Measurements from ENCODE around the gene TNPO2. TPM values are rescaled to one million over a fixed set of nuclear protein-coding genes. Genes with fewer than 3 reads are reported as not detected.

The TNPO2 gene
- total RNA-seq, 1 experiment from 2014 or later, result 89.5 TPM

DNA sequence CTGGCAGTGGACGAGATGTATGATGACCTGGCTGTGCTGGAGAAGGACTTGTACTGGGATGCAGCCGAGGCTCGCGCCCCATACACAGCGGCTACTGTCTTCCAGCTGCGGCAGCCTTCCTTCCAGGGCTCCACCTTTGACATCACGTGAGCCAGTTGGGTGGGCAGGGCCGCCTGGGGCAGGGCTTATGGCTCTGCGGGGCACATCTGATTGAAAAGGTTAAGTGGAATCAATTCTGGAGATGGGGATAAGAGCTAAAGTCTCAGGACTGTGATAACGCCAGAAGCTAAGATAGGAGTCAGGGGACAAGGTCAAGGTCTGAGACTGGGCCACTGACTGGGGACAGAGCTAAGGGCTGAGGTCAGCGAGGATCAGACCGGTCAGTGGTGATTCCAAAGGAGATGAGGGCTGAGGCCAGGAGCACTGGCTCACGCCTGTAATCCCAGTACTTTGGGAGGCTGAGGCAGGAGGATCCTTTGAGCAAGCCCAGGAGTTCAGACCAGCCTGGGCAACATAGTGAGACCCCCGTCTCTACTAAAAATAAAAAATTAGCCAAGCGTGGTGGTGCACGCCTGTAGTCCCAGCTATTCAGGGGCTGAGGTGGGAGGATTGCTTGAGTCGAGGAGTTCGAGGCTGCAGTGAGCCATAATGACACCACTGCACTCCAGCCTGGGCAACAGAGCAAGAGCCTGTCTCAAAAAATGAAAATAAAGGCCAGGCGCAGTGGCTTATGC, 32.6 kb upstream of the TNPO2 start:
- no peak for DNase-seq (ENCODE audit: unreplicated experiment)
- intact Hi-C loops (cut with micrococcal nuclease), result no loop called here
- ChIA-PET POLR2A (interaction anchor here (1.8 to 1.9 kb wide), 2 partner anchors 20 to 22 kb away, joined by 4 to 8 read pairs; partner anchors contain the start of genes GET3 and TRIR), CTCF (interaction anchor here (0.6 to 13.2 kb wide), 9 partner anchors 10 to 571 kb away, joined by 3 to 307 read pairs (median 5); partner anchors contain the start of genes JUNB, PRDX2, THSD8 and TNPO2)
- no peak overlapping the region for H3K27ac Mint-ChIP-seq (ENCODE audit: low read depth, unreplicated experiment)
- no peaks in the 10 kb centered on the region for H3K9me3 Mint-ChIP-seq (ENCODE audit: unreplicated experiment)
- BruUV-seq (replicated peaks), result no TSS peak
- no peak overlapping the region for H3K4me3 Mint-ChIP-seq (ENCODE audit: unreplicated experiment)
- peaks cover 6% of the 10 kb centered on the region for H3K4me1 Mint-ChIP-seq (ENCODE audit: insufficient read depth, unreplicated experiment)
- no peak for TF ChIP-seq CTCF (IDR thresholded peaks at IDR 0.05; ENCODE audit: unreplicated experiment)
- no peaks in the 10 kb centered on the region for H3K36me3 Mint-ChIP-seq (ENCODE audit: insufficient read depth, unreplicated experiment)
- H3K27me3 Mint-ChIP-seq (ENCODE audit: insufficient read depth, unreplicated experiment), result no peaks in the 10 kb centered on the region

- no peak for TF ChIP-seq CTCF (IDR thresholded peaks at IDR 0.05; ENCODE audit: unreplicated experiment)
- CTCF ChIA-PET, result interaction anchor here (0.7 to 13.2 kb wide), 10 partner anchors 10 to 95 kb away, joined by 3 to 307 read pairs (median 3); partner anchors contain the start of genes JUNB, PRDX2, THSD8 and TRIR
- H3K36me3 Mint-ChIP-seq (ENCODE audit: insufficient read depth, unreplicated experiment), result no peaks in the 10 kb centered on the region
- intact Hi-C loops (cut with micrococcal nuclease), result no loop called here
- no peak for DNase-seq (ENCODE audit: unreplicated experiment)
- POLR2A ChIA-PET, result interaction anchor here (0.6 to 1.9 kb wide), 6 partner anchors 11 to 954 kb away, joined by 3 to 4 read pairs (median 3); partner anchors contain the start of genes GET3 and TRIR
- no peaks in the 10 kb centered on the region for H3K27me3 Mint-ChIP-seq (ENCODE audit: insufficient read depth, unreplicated experiment)
- no peak overlapping the region for H3K4me3 Mint-ChIP-seq (ENCODE audit: unreplicated experiment)
- no TSS peak for BruUV-seq (replicated peaks)
- peaks cover 18% of the 10 kb centered on the region for H3K4me1 Mint-ChIP-seq (ENCODE audit: insufficient read depth, unreplicated experiment)
- H3K27ac Mint-ChIP-seq (ENCODE audit: low read depth, unreplicated experiment), result no peak overlapping the region
- H3K9me3 Mint-ChIP-seq (ENCODE audit: unreplicated experiment), result no peaks in the 10 kb centered on the region
Observed at GRCh38 chr19:12754465-12755196, 30.9 kb upstream of the TNPO2 start.

DNA sequence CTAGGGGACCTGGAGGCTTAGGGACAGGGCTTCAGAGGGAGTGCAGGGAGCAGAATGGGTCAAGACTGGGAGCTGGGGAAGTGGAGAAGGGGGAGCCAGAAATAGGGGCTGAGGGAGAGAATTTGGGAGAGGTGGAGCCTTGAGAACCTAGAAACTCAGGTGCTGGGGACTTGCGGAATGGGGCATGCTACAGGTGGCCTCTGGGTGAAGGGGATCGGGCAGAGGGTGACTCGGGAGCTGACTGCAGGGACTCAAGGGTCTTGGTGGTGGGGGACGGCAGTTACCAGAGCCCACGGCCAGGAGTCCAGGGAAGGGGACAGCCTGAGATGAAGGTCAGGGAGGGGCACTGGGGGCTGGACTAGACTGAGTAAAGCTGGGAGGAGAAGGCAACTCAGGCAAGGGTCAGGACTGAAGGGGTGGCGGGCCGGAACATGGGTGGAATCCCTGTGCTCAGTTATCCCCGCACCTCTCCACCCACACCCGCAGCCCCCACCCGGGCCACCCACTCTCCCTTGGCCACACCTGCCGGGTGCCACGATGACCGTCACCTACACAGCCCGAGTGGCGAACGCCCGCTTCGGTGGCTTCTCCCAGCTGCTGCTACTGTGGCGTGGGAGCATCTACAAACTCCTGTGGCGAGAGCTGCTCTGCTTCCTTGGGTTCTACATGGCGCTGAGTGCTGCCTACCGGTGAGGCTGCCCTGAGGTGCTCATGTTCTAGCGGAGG, 28.5 kb upstream of the TNPO2 start:
- ChIA-PET CTCF (interaction anchor here (0.5 to 2.3 kb wide), 10 partner anchors 10 to 181 kb away, joined by 3 to 15 read pairs (median 4); no protein-coding TSS in a partner anchor), POLR2A (interaction anchor here (0.5 to 5.1 kb wide), 4 partner anchors 8 to 29 kb away, joined by 3 to 43 read pairs (median 4); partner anchors contain the start of genes GET3, TNPO2 and TRIR)
- DNase-seq (ENCODE audit: unreplicated experiment), result no peak
- Mint-ChIP-seq H3K36me3 (ENCODE audit: insufficient read depth, unreplicated experiment) (peaks cover 13% of the 10 kb centered on the region), H3K27me3 (ENCODE audit: insufficient read depth, unreplicated experiment) (no peaks in the 10 kb centered on the region), H3K4me1 (ENCODE audit: insufficient read depth, unreplicated experiment) (peaks cover 24% of the 10 kb centered on the region), H3K4me3 (ENCODE audit: unreplicated experiment) (peak overlapping the region; percentile 58), H3K9me3 (ENCODE audit: unreplicated experiment) (no peaks in the 10 kb centered on the region), H3K27ac (ENCODE audit: low read depth, unreplicated experiment) (no peak overlapping the region)
- BruUV-seq (replicated peaks), result no TSS peak
- intact Hi-C loops (cut with micrococcal nuclease), result no loop called here
- no peak for TF ChIP-seq CTCF (IDR thresholded peaks at IDR 0.05; ENCODE audit: unreplicated experiment)

All from MCF 10A (cell line).